GM18505 (cell line): ENCODE measurements around the gene ELOA.
"Not testable (repeated sequence)": the region's sequence is repeated elsewhere in the genome, so short reads cannot be mapped to it uniquely, and the experiment has no call there.

Source experiments
- ATAC-seq: cut with Tn5 transposase; IDR thresholded peaks from one replicate; pipeline ENCODE4 v1.9.1; 2021; ENCODE audit not compliant: unreplicated experiment
- POLR2A ChIP-seq: IDR thresholded peaks from 4 replicates; pipeline ENCODE4 v1.6.1; 2011; ENCODE audit warnings: borderline replicate concordance; ENCODE audit not compliant: insufficient read depth, insufficient read length; ENCODE audit errors: extremely low read depth

Gene ELOA

GRCh38 chr1:23719162-23719820 lies 24.0 kb upstream of the ELOA start:
- no peak for TF ChIP-seq POLR2A
- no peak for ATAC-seq

- peak; percentile 70 for TF ChIP-seq POLR2A
- peak; percentile 59 for ATAC-seq
Measured at GRCh38 chr1:23720256-23720995, 22.8 kb upstream of the ELOA start.

- ATAC-seq = no peak
- TF ChIP-seq POLR2A = no peak
Measured at GRCh38 chr1:23722652-23723051, 20.6 kb upstream of the ELOA start.

- TF ChIP-seq POLR2A = no peak
- ATAC-seq = no peak
Measured at GRCh38 chr1:23726686-23727085, 16.6 kb upstream of the ELOA start.

- no peak for ATAC-seq
Measured at GRCh38 chr1:23727362-23727811, 15.9 kb upstream of the ELOA start.

GRCh38 chr1:23732363-23733224 lies 10.7 kb upstream of the ELOA start:
- no peak for ATAC-seq
- no peak for TF ChIP-seq POLR2A

More at GRCh38 chr1:23727362-23727811, 15.9 kb upstream of the ELOA start:
- no peak for TF ChIP-seq POLR2A

- ATAC-seq = not testable (repeated sequence)
Measured at GRCh38 chr1:23733281-23733680, 10.0 kb upstream of the ELOA start.

GRCh38 chr1:23736437-23737134 lies 6.7 kb upstream of the ELOA start:
- no peak for TF ChIP-seq POLR2A
- ATAC-seq = no peak

- TF ChIP-seq POLR2A = no peak
- ATAC-seq = no peak
Measured at GRCh38 chr1:23741609-23742008, 1.7 kb upstream of the ELOA start.

GRCh38 chr1:23742670-23743286 lies 493 bp upstream of the ELOA start:
- ATAC-seq = peak; percentile 13

GRCh38 chr1:23745515-23745914 lies 2.2 kb downstream of the ELOA start:
- TF ChIP-seq POLR2A = no peak
- no peak for ATAC-seq

More at GRCh38 chr1:23742670-23743286, 493 bp upstream of the ELOA start:
- TF ChIP-seq POLR2A = no peak

- TF ChIP-seq POLR2A = no peak
- no peak for ATAC-seq
Measured at GRCh38 chr1:23748016-23748415, 4.7 kb downstream of the ELOA start.
